Measurements from ENCODE around the gene SLTM. TPM values are rescaled to one million over a fixed set of nuclear protein-coding genes. Genes with fewer than 3 reads are reported as not detected.

SLTM gene
- total and polyA plus RNA-seq, 5 donors from 2014 or later, result 43.6 to 232 (median 54.6) TPM

DNA sequence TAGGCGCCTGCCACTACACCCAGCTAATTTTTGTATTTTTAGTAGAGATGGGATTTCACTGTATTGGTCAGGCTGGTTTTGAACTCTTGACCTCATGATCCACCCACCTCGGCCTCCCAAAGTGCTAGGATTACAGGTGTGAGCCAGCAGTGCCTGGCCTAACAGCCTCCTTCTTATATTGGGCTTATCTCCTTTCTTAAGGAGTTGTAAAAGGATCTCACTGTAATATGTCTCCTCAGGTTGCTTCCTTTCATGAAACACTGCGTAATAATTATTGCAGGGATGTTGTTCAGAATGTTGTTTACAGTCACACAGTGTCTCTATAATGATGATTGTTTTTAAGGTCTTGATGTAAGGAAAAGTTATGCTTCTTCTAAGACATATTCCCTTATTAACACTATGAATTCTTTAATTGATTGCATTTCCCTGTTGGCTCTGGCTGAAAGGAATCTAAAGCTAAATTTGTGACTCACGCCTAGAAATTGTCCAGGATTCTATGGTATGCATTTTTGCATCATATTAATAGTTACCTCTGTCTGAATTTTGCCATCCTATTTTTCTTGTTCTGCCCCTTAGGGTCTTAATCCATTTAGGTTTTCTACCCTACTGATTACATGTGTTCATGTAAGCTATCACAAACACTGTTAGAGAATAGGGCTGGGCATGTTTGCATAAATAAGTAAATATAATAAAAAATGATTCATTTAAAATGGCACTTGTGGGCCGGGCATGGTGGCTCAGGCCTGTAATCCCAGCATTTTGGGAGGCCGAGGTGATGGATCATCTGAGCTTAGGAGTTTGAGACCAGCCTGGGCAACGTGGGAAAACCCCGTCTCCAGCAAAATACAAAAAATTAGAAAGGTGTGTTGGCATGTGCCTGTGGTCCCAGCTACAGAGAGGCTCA lies 29.4 kb upstream of the SLTM start:
- H3K27me3 Mint-ChIP-seq, result peaks cover 5% of the 10 kb centered on the region
- DNase-seq (no peak), ATAC-seq (ENCODE audit: low read depth in 2 of 2) (no peak)
- no peak overlapping the region for H3K4me3 Mint-ChIP-seq
- peaks cover 0 to 1% (median 0%) of the 10 kb centered on the region in 7 donors for H3K9me3 Mint-ChIP-seq
- no peaks in the 10 kb centered on the region for H3K36me3 Mint-ChIP-seq
- no peaks in the 10 kb centered on the region for H3K9me3 ChIP-seq (ENCODE audit: control insufficient read depth in 2 of 2, low read length in 2 of 2)
- no peak overlapping the region for H3K27ac ChIP-seq (ENCODE audit: insufficient read depth, low read length, poor library complexity, severe bottlenecking)
- H3K27me3 ChIP-seq (ENCODE audit: control insufficient read depth, insufficient read depth, low read length), result no peaks in the 10 kb centered on the region
- H3K4me1 Mint-ChIP-seq, result no peaks in the 10 kb centered on the region
- H3K4me1 ChIP-seq (ENCODE audit: control insufficient read depth, insufficient read depth, low read length, poor library complexity, severe bottlenecking), result no peaks in the 10 kb centered on the region
- peak overlapping the region in 1 of 3 donors; percentile 66 for H3K27ac Mint-ChIP-seq
- H3K4me3 ChIP-seq (ENCODE audit: low read depth, low read length), result no peak overlapping the region
- no peaks in the 10 kb centered on the region for H3K36me3 ChIP-seq (ENCODE audit: control insufficient read depth, insufficient read depth, low read length)

GRCh38 chr15:58962136-58962535 lies 28.7 kb upstream of the SLTM start:
- no peaks in the 10 kb centered on the region for H3K9me3 ChIP-seq (ENCODE audit: control insufficient read depth in 2 of 2, low read length in 2 of 2)
- H3K4me1 Mint-ChIP-seq, result peaks cover 2 to 6% (median 5%) of the 10 kb centered on the region in 4 donors
- no peak for DNase-seq
- no peak overlapping the region for H3K4me3 ChIP-seq (ENCODE audit: low read depth, low read length)
- no peaks in the 10 kb centered on the region for H3K36me3 Mint-ChIP-seq
- peaks cover 5% of the 10 kb centered on the region for H3K27me3 Mint-ChIP-seq
- H3K9me3 Mint-ChIP-seq, result peaks cover 0 to 1% (median 0%) of the 10 kb centered on the region in 7 donors
- no peaks in the 10 kb centered on the region for H3K4me1 ChIP-seq (ENCODE audit: control insufficient read depth, insufficient read depth, low read length, poor library complexity, severe bottlenecking)
- H3K27ac ChIP-seq (ENCODE audit: insufficient read depth, low read length, poor library complexity, severe bottlenecking), result no peak overlapping the region
- no peak for ATAC-seq (ENCODE audit: low read depth in 2 of 2)
- H3K36me3 ChIP-seq (ENCODE audit: control insufficient read depth, insufficient read depth, low read length), result no peaks in the 10 kb centered on the region
- H3K4me3 Mint-ChIP-seq, result no peak overlapping the region
- H3K27me3 ChIP-seq (ENCODE audit: control insufficient read depth, insufficient read depth, low read length), result no peaks in the 10 kb centered on the region
- H3K27ac Mint-ChIP-seq, result no peak overlapping the region

- Mint-ChIP-seq H3K27me3 (peaks cover 5% of the 10 kb centered on the region), H3K27ac (no peak overlapping the region), H3K4me3 (no peak overlapping the region), H3K9me3 (peaks cover 0 to 1% (median 0%) of the 10 kb centered on the region in 7 donors), H3K4me1 (peaks cover 2 to 6% (median 5%) of the 10 kb centered on the region in 4 donors), H3K36me3 (no peaks in the 10 kb centered on the region)
- no peak for ATAC-seq (ENCODE audit: low read depth in 2 of 2)
- no peaks in the 10 kb centered on the region for H3K36me3 ChIP-seq (ENCODE audit: control insufficient read depth, insufficient read depth, low read length)
- H3K27ac ChIP-seq (ENCODE audit: insufficient read depth, low read length, poor library complexity, severe bottlenecking), result no peak overlapping the region
- H3K4me1 ChIP-seq (ENCODE audit: control insufficient read depth, insufficient read depth, low read length, poor library complexity, severe bottlenecking), result no peaks in the 10 kb centered on the region
- no peaks in the 10 kb centered on the region for H3K27me3 ChIP-seq (ENCODE audit: control insufficient read depth, insufficient read depth, low read length)
- H3K9me3 ChIP-seq (ENCODE audit: control insufficient read depth in 2 of 2, low read length in 2 of 2), result no peaks in the 10 kb centered on the region
- H3K4me3 ChIP-seq (ENCODE audit: low read depth, low read length), result no peak overlapping the region
- DNase-seq, result no peak
These were observed 25.3 kb upstream of the SLTM start for GRCh38 chr15:58958811-58959210.

DNA sequence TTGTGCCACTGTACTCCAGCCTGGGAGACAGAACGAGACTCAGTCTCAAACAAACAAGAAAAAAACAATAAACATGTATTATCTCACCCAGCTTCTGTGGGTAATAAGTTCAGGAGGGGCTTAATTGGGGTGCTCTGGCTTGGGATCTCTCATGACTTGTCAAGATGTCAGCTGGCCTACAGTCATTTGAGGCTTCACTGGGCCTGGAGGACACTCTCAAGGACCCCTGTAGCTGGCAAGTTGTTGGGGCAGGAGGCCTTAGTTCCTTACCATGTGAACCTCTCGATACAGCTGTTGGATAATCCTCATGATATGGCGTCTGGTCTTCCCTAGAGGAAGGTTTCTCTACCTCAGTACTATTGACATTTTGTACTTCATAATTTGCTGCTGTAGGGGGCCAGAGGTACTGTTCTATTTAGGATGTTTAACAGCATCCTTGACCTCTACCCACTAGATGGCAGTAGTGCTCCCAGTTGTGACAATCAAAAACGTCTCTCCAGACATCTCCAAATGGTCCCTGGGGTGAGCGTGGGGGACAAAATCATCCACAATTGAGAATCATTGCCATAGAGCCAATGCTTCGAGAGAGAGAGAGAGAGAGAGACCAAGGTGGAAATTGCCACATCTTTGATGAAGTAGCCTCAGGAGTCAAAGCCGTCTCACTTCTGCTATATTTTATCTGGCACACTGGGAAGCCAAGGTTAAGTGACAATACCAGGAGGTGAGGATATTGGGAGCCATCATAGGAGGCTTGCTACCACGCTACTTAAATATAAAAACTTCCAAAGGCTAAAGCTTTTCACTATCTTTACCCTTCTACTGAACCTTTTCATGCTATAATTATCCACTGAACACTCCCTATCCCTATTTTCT lies 23.9 kb upstream of the SLTM start:
- Histone ChIP-seq H3K4me1 (ENCODE audit: control insufficient read depth, insufficient read depth, low read length, poor library complexity, severe bottlenecking) (no peaks in the 10 kb centered on the region), H3K36me3 (ENCODE audit: control insufficient read depth, insufficient read depth, low read length) (no peaks in the 10 kb centered on the region), H3K27ac (ENCODE audit: insufficient read depth, low read length, poor library complexity, severe bottlenecking) (no peak overlapping the region), H3K9me3 (ENCODE audit: control insufficient read depth in 2 of 2, low read length in 2 of 2) (no peaks in the 10 kb centered on the region), H3K4me3 (ENCODE audit: low read depth, low read length) (no peak overlapping the region), H3K27me3 (ENCODE audit: control insufficient read depth, insufficient read depth, low read length) (no peaks in the 10 kb centered on the region)
- peak; percentile 88 to 92 for ATAC-seq (ENCODE audit: low read depth in 2 of 2)
- Mint-ChIP-seq H3K27me3 (no peaks in the 10 kb centered on the region), H3K4me1 (peaks cover 7 to 12% (median 10%) of the 10 kb centered on the region in 4 donors), H3K27ac (peak overlapping the region in 1 of 3 donors; percentile 7), H3K4me3 (no peak overlapping the region), H3K9me3 (no peaks in the 10 kb centered on the region), H3K36me3 (no peaks in the 10 kb centered on the region)
- DNase-seq, result peak; percentile 41 to 85 (median 70)

DNA sequence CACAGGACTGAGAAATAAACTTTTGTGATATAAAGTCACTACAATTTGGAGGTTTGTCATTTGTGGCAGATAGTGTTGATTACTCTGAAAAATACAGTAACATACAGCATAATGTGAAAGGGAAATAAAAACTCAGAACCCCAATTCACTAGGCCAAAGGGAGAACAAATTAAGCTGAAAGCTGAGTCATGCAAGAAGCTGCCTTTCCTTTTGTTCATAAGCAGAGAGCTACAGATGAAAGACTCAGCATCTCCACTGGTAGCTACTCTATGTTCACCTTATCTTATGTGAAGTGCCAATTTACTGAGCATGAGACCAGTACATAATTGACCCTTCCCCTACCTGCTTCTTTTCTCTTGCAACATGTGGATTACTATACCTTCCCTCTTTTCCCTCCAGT lies 19.3 kb upstream of the SLTM start:
- DNase-seq, result peak in 1 of 3 donors; percentile 41
- Histone ChIP-seq H3K9me3 (ENCODE audit: control insufficient read depth in 2 of 2, low read length in 2 of 2) (no peaks in the 10 kb centered on the region), H3K4me1 (ENCODE audit: control insufficient read depth, insufficient read depth, low read length, poor library complexity, severe bottlenecking) (no peaks in the 10 kb centered on the region), H3K36me3 (ENCODE audit: control insufficient read depth, insufficient read depth, low read length) (no peaks in the 10 kb centered on the region), H3K4me3 (ENCODE audit: low read depth, low read length) (no peak overlapping the region), H3K27ac (ENCODE audit: insufficient read depth, low read length, poor library complexity, severe bottlenecking) (no peak overlapping the region), H3K27me3 (ENCODE audit: control insufficient read depth, insufficient read depth, low read length) (no peaks in the 10 kb centered on the region)
- no peak for ATAC-seq (ENCODE audit: low read depth in 2 of 2)
- Mint-ChIP-seq H3K27ac (peak overlapping the region in 1 of 3 donors; percentile 56), H3K36me3 (no peaks in the 10 kb centered on the region), H3K9me3 (peaks cover 0 to 2% (median 0%) of the 10 kb centered on the region in 7 donors), H3K27me3 (peaks cover 4% of the 10 kb centered on the region), H3K4me1 (peaks cover 7 to 14% (median 11%) of the 10 kb centered on the region in 4 donors), H3K4me3 (no peak overlapping the region)

DNA sequence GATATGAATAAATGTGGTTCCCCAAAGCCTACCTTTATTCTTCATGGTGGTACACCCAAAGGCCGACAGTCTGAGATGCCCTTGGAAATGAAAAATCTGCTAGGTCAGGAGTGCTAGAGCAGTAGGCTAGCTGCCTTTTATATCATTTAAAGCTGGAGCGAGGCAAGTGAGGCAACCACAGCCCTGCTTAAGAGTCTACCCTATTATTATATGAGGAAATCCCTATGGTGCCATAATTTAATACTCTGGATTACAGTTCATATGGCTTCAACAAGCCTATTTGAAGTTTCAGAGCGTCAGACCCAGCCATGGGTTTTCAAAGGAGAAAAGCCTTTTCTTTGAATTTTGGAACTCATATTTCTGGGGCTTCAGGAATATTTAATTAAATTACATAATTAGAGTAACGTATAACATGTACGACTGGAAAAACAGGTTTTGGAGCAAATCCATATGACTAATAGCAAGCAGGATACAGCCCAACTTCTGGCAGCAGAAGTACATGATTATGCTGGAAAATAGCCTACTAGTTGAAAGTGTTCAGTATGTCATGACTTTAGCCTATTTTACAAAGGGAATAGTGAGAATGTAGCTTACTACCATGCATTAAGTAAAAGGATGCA lies 18.0 kb upstream of the SLTM start:
- no peak for DNase-seq
- H3K4me1 Mint-ChIP-seq, result peaks cover 4 to 9% (median 6%) of the 10 kb centered on the region in 4 donors
- H3K9me3 Mint-ChIP-seq, result peaks cover 0 to 2% (median 0%) of the 10 kb centered on the region in 7 donors
- no peaks in the 10 kb centered on the region for H3K36me3 Mint-ChIP-seq
- Histone ChIP-seq H3K27me3 (ENCODE audit: control insufficient read depth, insufficient read depth, low read length) (no peaks in the 10 kb centered on the region), H3K4me3 (ENCODE audit: low read depth, low read length) (no peak overlapping the region), H3K36me3 (ENCODE audit: control insufficient read depth, insufficient read depth, low read length) (no peaks in the 10 kb centered on the region), H3K9me3 (ENCODE audit: control insufficient read depth in 2 of 2, low read length in 2 of 2) (no peaks in the 10 kb centered on the region), H3K4me1 (ENCODE audit: control insufficient read depth, insufficient read depth, low read length, poor library complexity, severe bottlenecking) (no peaks in the 10 kb centered on the region), H3K27ac (ENCODE audit: insufficient read depth, low read length, poor library complexity, severe bottlenecking) (no peak overlapping the region)
- peaks cover 4% of the 10 kb centered on the region for H3K27me3 Mint-ChIP-seq
- no peak overlapping the region for H3K4me3 Mint-ChIP-seq
- ATAC-seq (ENCODE audit: low read depth in 2 of 2), result no peak
- no peak overlapping the region for H3K27ac Mint-ChIP-seq

DNA sequence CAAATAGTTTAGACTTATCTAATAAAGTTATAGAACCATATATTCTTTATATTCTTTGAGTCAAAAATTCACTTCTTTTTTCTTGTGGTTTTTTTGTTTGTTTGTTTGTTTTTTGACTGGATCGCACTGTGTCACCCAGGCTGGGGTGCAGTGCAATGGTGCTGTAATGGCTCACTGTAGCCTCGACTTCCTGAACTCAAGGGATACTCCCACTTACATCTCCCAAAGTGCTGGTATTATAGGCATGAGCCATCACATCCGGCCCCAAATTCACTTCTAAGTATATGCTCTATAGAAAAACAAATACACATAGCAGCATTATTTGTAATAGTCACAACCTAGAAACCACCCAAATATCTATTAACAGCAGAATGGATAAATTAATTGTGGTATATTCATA lies 13.7 kb upstream of the SLTM start:
- Mint-ChIP-seq H3K4me1 (peaks cover 0 to under 1% (median under 1%) of the 10 kb centered on the region in 4 donors), H3K27ac (no peak overlapping the region), H3K36me3 (no peaks in the 10 kb centered on the region), H3K27me3 (peaks cover 6% of the 10 kb centered on the region), H3K4me3 (no peak overlapping the region), H3K9me3 (peaks cover 0 to 2% (median 0%) of the 10 kb centered on the region in 7 donors)
- no peak overlapping the region for H3K27ac ChIP-seq (ENCODE audit: insufficient read depth, low read length, poor library complexity, severe bottlenecking)
- DNase-seq (no peak), ATAC-seq (ENCODE audit: low read depth in 2 of 2) (no peak)
- H3K36me3 ChIP-seq (ENCODE audit: control insufficient read depth, insufficient read depth, low read length), result no peaks in the 10 kb centered on the region
- H3K27me3 ChIP-seq (ENCODE audit: control insufficient read depth, insufficient read depth, low read length), result no peaks in the 10 kb centered on the region
- no peak overlapping the region for H3K4me3 ChIP-seq (ENCODE audit: low read depth, low read length)
- H3K9me3 ChIP-seq (ENCODE audit: control insufficient read depth in 2 of 2, low read length in 2 of 2), result no peaks in the 10 kb centered on the region
- H3K4me1 ChIP-seq (ENCODE audit: control insufficient read depth, insufficient read depth, low read length, poor library complexity, severe bottlenecking), result no peaks in the 10 kb centered on the region

Measured in CD4-positive, CD25-positive, alpha-beta regulatory T cell (primary cell).